Measurements from ENCODE around the gene PFKFB2. TPM values are rescaled to one million over a fixed set of nuclear protein-coding genes. Genes with fewer than 3 reads are reported as not detected.

The PFKFB2 gene
- polyA plus RNA-seq, 2 of the 4 experiments (the other 2 are of a cell fraction), result 7.4 to 8.4 TPM

DNA sequence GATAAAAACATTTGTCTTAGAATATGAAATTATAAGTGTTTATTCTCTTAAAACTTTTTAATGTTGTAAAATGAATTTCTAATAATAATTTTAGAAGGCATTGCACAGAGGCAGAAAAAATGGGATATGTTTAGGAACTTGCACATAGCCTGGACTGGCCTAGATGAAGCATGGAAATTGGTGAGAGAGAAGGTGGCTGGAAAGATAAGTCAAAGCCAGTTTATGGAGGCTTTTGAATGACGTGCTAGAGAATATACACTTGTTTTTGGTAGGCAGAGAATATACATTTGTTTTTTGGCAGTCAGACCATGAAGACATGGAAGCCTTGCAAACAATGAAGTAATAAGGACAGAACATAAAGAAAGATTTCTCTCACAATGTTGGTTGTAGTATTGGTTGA is 48.6 kb downstream of the PFKFB2 start:
- H3K4me3 ChIP-seq, result no peak overlapping the region
- 84% methylated on average over 1 of the region's 1 CpG for WGBS (ENCODE audit: missing lambda C conversion rate)
- TF ChIP-seq ZFP36 (IDR thresholded peaks at IDR 0.05; ENCODE audit: borderline replicate concordance, partially characterized antibody) (no peak), HOXB5 (CRISPR knock-in tag; IDR thresholded peaks at IDR 0.05) (no peak), MYC (IDR thresholded peaks at IDR 0.05; ENCODE audit: borderline replicate concordance, low read length) (no peak), BHLHE40 (IDR thresholded peaks at IDR 0.05; ENCODE audit: low read depth, low read length) (no peak), SMC3 (IDR thresholded peaks at IDR 0.05) (no peak), ZSCAN20 (CRISPR knock-in tag; IDR thresholded peaks at IDR 0.05) (no peak), ZC3H11A (IDR thresholded peaks at IDR 0.05) (no peak), EHF (CRISPR knock-in tag; IDR thresholded peaks at IDR 0.05) (no peak)
- TF ChIP-seq, protein P1, sequence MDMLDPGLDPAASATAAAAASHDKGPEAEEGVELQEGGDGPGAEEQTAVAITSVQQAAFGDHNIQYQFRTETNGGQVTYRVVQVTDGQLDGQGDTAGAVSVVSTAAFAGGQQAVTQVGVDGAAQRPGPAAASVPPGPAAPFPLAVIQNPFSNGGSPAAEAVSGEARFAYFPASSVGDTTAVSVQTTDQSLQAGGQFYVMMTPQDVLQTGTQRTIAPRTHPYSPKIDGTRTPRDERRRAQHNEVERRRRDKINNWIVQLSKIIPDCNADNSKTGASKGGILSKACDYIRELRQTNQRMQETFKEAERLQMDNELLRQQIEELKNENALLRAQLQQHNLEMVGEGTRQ (IDR thresholded peaks at IDR 0.05), result no peak
- no peak overlapping the region for H3K4me2 ChIP-seq
- POLR2A ChIA-PET, result no interaction called here
- FAIRE-seq (no peak), DNase-seq (ENCODE audit: low read depth in 1 of 2, low spot score in 1 of 2) (no peak), ATAC-seq (no peak)
- peaks cover 8% of the 10 kb centered on the region; the same call in 2 of the 3 replicates for H3K9me3 ChIP-seq
- CTCF ChIA-PET, result no interaction called here
- no peak overlapping the region for H3K27ac ChIP-seq
- peaks cover 11% of the 10 kb centered on the region; the same call in 2 of the 3 replicates for H3K4me1 ChIP-seq

DNA sequence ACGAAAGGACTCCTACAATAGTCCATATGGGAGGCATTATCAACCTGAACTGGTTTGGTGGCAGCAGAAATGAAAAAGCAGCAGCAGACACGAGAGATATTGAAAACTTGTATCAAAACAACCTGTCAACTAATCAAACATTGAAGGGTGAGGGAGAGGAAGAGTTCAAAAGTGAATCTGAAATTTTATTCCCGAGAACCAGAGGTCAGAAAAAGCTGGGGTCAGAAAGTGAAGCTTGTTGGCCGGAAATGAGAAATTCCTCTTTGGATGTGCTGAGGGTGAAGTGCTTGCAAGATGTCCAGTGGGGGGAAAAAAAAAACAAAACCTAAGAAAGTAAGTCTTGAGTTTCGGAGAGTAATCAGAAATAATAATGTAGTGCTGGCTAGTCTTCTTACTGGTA is 49.1 kb downstream of the PFKFB2 start:
- ChIA-PET POLR2A (no interaction called here), CTCF (no interaction called here)
- Histone ChIP-seq H3K4me2 (no peak overlapping the region), H3K27ac (no peak overlapping the region), H3K4me3 (no peak overlapping the region), H3K9me3 (peaks cover 8% of the 10 kb centered on the region; the same call in 2 of the 3 replicates), H3K4me1 (peaks cover 11% of the 10 kb centered on the region; the same call in 2 of the 3 replicates)
- DNase-seq (ENCODE audit: low read depth in 1 of 2, low spot score in 1 of 2), result no peak
- TF ChIP-seq ZSCAN20 (CRISPR knock-in tag; IDR thresholded peaks at IDR 0.05) (no peak), CHD4 (IDR thresholded peaks at IDR 0.05; ENCODE audit: borderline replicate concordance) (no peak), ZFP36 (IDR thresholded peaks at IDR 0.05; ENCODE audit: borderline replicate concordance, partially characterized antibody) (no peak), ZC3H11A (IDR thresholded peaks at IDR 0.05) (no peak), SREBF2 (IDR thresholded peaks at IDR 0.05) (no peak), NFE2L2 (conservative IDR thresholded peaks at IDR 0.05; ENCODE audit: low read length) (no peak), HOXB5 (CRISPR knock-in tag; IDR thresholded peaks at IDR 0.05) (no peak), POLR2AphosphoS2 (conservative IDR thresholded peaks at IDR 0.05; ENCODE audit: low read length) (no peak), TP53 (CRISPR knock-in tag; IDR thresholded peaks at IDR 0.05) (no peak), ZNF302 (CRISPR knock-in tag; IDR thresholded peaks at IDR 0.05) (no peak), PHF8 (IDR thresholded peaks at IDR 0.05; ENCODE audit: borderline replicate concordance, low read depth) (no peak)
- TF ChIP-seq, protein P2, sequence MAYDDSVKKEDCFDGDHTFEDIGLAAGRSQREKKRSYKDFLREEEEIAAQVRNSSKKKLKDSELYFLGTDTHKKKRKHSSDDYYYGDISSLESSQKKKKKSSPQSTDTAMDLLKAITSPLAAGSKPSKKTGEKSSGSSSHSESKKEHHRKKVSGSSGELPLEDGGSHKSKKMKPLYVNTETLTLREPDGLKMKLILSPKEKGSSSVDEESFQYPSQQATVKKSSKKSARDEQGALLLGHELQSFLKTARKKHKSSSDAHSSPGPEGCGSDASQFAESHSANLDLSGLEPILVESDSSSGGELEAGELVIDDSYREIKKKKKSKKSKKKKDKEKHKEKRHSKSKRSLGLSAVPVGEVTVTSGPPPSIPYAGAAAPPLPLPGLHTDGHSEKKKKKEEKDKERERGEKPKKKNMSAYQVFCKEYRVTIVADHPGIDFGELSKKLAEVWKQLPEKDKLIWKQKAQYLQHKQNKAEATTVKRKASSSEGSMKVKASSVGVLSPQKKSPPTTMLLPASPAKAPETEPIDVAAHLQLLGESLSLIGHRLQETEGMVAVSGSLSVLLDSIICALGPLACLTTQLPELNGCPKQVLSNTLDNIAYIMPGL (CRISPR knock-in tag; IDR thresholded peaks at IDR 0.05; ENCODE audit: borderline replicate concordance), result no peak
- TF ChIP-seq, protein P1 (IDR thresholded peaks at IDR 0.05), result no peak
- TF ChIP-seq, protein P3, sequence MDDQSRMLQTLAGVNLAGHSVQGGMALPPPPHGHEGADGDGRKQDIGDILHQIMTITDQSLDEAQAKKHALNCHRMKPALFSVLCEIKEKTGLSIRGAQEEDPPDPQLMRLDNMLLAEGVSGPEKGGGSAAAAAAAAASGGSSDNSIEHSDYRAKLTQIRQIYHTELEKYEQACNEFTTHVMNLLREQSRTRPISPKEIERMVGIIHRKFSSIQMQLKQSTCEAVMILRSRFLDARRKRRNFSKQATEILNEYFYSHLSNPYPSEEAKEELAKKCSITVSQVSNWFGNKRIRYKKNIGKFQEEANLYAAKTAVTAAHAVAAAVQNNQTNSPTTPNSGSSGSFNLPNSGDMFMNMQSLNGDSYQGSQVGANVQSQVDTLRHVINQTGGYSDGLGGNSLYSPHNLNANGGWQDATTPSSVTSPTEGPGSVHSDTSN (IDR thresholded peaks at IDR 0.05), result no peak
- TF ChIP-seq, protein P4, sequence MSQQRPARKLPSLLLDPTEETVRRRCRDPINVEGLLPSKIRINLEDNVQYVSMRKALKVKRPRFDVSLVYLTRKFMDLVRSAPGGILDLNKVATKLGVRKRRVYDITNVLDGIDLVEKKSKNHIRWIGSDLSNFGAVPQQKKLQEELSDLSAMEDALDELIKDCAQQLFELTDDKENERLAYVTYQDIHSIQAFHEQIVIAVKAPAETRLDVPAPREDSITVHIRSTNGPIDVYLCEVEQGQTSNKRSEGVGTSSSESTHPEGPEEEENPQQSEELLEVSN (IDR thresholded peaks at IDR 0.05; ENCODE audit: borderline replicate concordance, low read depth), result no peak
- no peak for ATAC-seq
- FAIRE-seq, result no peak
- 64% methylated on average over 5 of the region's 5 CpGs for WGBS (ENCODE audit: missing lambda C conversion rate)

Measured in A549 (cell line).